Measurements from ENCODE around the gene PTOV1.

Gene PTOV1

GRCh38 chr19:49802836-49803528 lies 48.0 kb upstream of the PTOV1 start:
- Histone ChIP-seq H3K4me2 (ENCODE audit: low read depth, low read length, poor library complexity, severe bottlenecking) (no peak overlapping the region), H2AFZ (ENCODE audit: low read depth, low read length, severe bottlenecking) (no peak overlapping the region), H3F3A (ENCODE audit: insufficient read depth) (no peaks in the 10 kb centered on the region), H3K27ac (ENCODE audit: low read depth, low read length) (no peak overlapping the region), H3K9ac (ENCODE audit: low read length) (no peak overlapping the region), H3K4me3 (ENCODE audit: insufficient read depth, low read length, poor library complexity, severe bottlenecking) (no peak overlapping the region), H3K9me3 (ENCODE audit: insufficient read depth, low read length) (no peaks in the 10 kb centered on the region), H3K9me2 (replicated peaks; ENCODE audit: insufficient read depth, low read length) (no peaks in the 10 kb centered on the region), H3K27me3 (ENCODE audit: low read length) (no peaks in the 10 kb centered on the region), H3K79me2 (ENCODE audit: insufficient read depth, low read length) (no peaks in the 10 kb centered on the region), H4K20me1 (ENCODE audit: low read depth, low read length) (no peaks in the 10 kb centered on the region), H3K36me3 (ENCODE audit: low read length) (no peaks in the 10 kb centered on the region)
- TF ChIP-seq, protein P1, sequence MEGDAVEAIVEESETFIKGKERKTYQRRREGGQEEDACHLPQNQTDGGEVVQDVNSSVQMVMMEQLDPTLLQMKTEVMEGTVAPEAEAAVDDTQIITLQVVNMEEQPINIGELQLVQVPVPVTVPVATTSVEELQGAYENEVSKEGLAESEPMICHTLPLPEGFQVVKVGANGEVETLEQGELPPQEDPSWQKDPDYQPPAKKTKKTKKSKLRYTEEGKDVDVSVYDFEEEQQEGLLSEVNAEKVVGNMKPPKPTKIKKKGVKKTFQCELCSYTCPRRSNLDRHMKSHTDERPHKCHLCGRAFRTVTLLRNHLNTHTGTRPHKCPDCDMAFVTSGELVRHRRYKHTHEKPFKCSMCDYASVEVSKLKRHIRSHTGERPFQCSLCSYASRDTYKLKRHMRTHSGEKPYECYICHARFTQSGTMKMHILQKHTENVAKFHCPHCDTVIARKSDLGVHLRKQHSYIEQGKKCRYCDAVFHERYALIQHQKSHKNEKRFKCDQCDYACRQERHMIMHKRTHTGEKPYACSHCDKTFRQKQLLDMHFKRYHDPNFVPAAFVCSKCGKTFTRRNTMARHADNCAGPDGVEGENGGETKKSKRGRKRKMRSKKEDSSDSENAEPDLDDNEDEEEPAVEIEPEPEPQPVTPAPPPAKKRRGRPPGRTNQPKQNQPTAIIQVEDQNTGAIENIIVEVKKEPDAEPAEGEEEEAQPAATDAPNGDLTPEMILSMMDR (IDR thresholded peaks at IDR 0.05; ENCODE audit: insufficient read depth, low read length, poor library complexity, severe bottlenecking), result no peak
- TF ChIP-seq EZH2phosphoT487 (conservative IDR thresholded peaks at IDR 0.05; ENCODE audit: low read length), result no peak

DNA sequence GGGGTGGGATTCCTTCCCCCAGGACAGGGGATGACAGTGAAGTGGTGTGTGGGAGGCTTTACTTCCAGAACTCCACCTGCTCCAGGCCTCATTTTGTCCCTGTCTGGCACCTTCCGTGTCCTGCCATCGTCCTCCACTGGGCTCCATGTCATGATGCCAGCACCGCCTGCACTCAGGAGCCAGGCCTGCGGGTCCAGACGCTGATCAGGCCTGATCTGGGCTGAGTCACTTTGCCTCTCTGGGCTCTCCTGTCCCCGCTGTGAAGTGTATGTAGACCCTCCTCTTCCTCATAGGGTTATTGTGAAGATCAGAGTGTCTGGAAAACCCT lies 47.5 kb upstream of the PTOV1 start:
- Histone ChIP-seq H3K9ac (ENCODE audit: low read length) (no peak overlapping the region), H3K79me2 (ENCODE audit: insufficient read depth, low read length) (no peaks in the 10 kb centered on the region), H2AFZ (ENCODE audit: low read depth, low read length, severe bottlenecking) (no peak overlapping the region), H3K27ac (ENCODE audit: low read depth, low read length) (no peak overlapping the region), H3F3A (ENCODE audit: insufficient read depth) (no peaks in the 10 kb centered on the region), H3K9me2 (replicated peaks; ENCODE audit: insufficient read depth, low read length) (no peaks in the 10 kb centered on the region), H3K9me3 (ENCODE audit: insufficient read depth, low read length) (no peaks in the 10 kb centered on the region), H3K36me3 (ENCODE audit: low read length) (no peaks in the 10 kb centered on the region), H3K27me3 (ENCODE audit: low read length) (no peaks in the 10 kb centered on the region), H3K4me3 (ENCODE audit: insufficient read depth, low read length, poor library complexity, severe bottlenecking) (no peak overlapping the region), H3K4me2 (ENCODE audit: low read depth, low read length, poor library complexity, severe bottlenecking) (no peak overlapping the region), H4K20me1 (ENCODE audit: low read depth, low read length) (no peaks in the 10 kb centered on the region)
- TF ChIP-seq, protein P1 (IDR thresholded peaks at IDR 0.05; ENCODE audit: insufficient read depth, low read length, poor library complexity, severe bottlenecking), result no peak
- TF ChIP-seq EZH2phosphoT487 (conservative IDR thresholded peaks at IDR 0.05; ENCODE audit: low read length), result no peak

DNA sequence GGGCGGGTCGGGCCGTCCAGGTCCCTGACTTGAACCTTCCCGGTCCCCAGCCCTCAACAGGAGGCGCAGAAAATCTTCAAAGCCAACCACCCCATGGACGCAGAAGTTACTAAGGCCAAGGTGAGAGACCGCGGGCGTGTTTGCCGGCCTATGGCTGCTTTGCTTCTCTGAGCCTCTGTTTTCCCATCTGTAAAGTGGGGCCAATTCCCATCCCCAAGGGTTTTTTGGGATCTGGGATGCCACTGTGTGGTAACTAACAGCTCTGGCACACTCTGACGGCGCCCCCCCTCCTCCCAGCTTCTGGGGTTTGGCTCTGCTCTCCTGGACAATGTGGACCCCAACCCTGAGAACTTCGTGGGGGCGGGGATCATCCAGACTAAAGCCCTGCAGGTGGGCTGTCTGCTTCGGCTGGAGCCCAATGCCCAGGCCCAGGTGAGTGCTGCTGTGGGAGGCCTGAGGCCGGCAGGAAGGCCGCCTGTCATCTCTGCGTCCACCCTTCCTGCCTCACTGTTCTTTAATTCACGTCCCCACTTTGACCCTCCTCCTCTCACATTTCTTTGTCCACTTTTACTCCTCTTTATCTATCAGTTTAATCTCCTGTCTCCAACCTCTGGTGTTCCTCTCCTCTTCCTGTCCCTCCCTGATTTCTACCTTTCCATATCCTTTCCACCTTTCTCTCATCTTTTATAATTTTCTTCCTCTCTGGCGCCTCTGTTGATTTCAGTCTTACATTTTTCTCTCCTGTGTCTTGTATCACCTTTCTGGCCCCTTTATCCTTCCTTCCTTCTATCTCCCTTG lies 44.9 kb upstream of the PTOV1 start:
- H3F3A ChIP-seq (ENCODE audit: insufficient read depth), result 0 out of 2 replicates have a peak, but pooled peaks cover 3% of the 10 kb centered on the region
- no peaks in the 10 kb centered on the region for H3K27me3 ChIP-seq (ENCODE audit: low read length)
- no peaks in the 10 kb centered on the region for H4K20me1 ChIP-seq (ENCODE audit: low read depth, low read length)
- no peaks in the 10 kb centered on the region for H3K36me3 ChIP-seq (ENCODE audit: low read length)
- H3K9me3 ChIP-seq (ENCODE audit: insufficient read depth, low read length), result no peaks in the 10 kb centered on the region
- H3K4me3 ChIP-seq (ENCODE audit: insufficient read depth, low read length, poor library complexity, severe bottlenecking), result no peak overlapping the region
- no peaks in the 10 kb centered on the region for H3K79me2 ChIP-seq (ENCODE audit: insufficient read depth, low read length)
- H3K27ac ChIP-seq (ENCODE audit: low read depth, low read length), result no peak overlapping the region
- H3K9ac ChIP-seq (ENCODE audit: low read length), result no peak overlapping the region
- TF ChIP-seq, protein P1 (IDR thresholded peaks at IDR 0.05; ENCODE audit: insufficient read depth, low read length, poor library complexity, severe bottlenecking), result no peak
- H3K4me2 ChIP-seq (ENCODE audit: low read depth, low read length, poor library complexity, severe bottlenecking), result no peak overlapping the region
- no peaks in the 10 kb centered on the region for H3K9me2 ChIP-seq (replicated peaks; ENCODE audit: insufficient read depth, low read length)
- H2AFZ ChIP-seq (ENCODE audit: low read depth, low read length, severe bottlenecking), result no peak overlapping the region

Data from SU-DHL-6 (cell line).